Heart left ventricle (tissue), 13 donors: ENCODE data around the gene GPC3.

Experiments used
- CTCF ChIP-seq, 12 donors: fragments of 200-600 bp; sonication (generic) in 4 of 12; IDR thresholded peaks; one replicate each; pipeline versions ENCODE4 v1.5.0 to v1.8.0; 2018 to 2022; ENCODE audit warnings: antibody characterized with exemption in 12 of 12, mild to moderate bottlenecking in 5 of 12
- POLR2A ChIP-seq, 2 donors: fragments of 450-650 bp; IDR thresholded peaks; one replicate each; pipeline ENCODE4 v1.6.1; 2017; ENCODE audit warnings: antibody characterized with exemption in 2 of 2, mild to moderate bottlenecking in 2 of 2, moderate library complexity in 2 of 2
- donor health status: ischemic (EF 13 %, LVEDD 7.1; RV severe dilation, severe dysfunction).
- donor health status: DM: no; HTN: yes; CAD: no.
- donor health status: DM: no; HTN: no; CAD: no.
- donor health status: ischemic (EF 25% LVEDD 6.9; RV normal size, moderate dysfunction).
- donor health status: ischemic (EF 25% LVEDD 5.7; RV mildly dilated, moderate dysfunction).
- donor health status: ischemic (EF 35%, LVEDD 5.7; RV mildly dilated, moderate dysfunction).
- donor health status: nonischemic (EF 11% LVEDD 7.7; RV severe dilation, severe dysfunction).
- donor health status: DM: yes; HTN: yes; CAD: no.
- donor health status: PGD.
- donor health status: ischemic (EF 29% LVEDD 5.4; RV normal size, mild dysfunction).
- donor health status: nonischemic (EF 23%, LVEDD 6.1; RV moderate dilation, normal function).

GRCh38 chrX:133650239-133650638 lies 335.2 kb downstream of the GPC3 start:
- TF ChIP-seq POLR2A (IDR thresholded peaks at IDR 0.05) (no peak), CTCF (IDR thresholded peaks at IDR 0.05) (no peak)
